Ishikawa (cell line): ENCODE data around the gene IRAK1.

Source experiments
- CEBPB ChIP-seq: IDR thresholded peaks from 2 replicates; pipeline ENCODE4 v1.6.1; 2012
- CREB1 ChIP-seq: IDR thresholded peaks from 2 replicates; pipeline ENCODE4 v1.6.1; 2012; ENCODE audit warnings: low read depth
- EGR1 ChIP-seq: IDR thresholded peaks from 2 replicates; pipeline ENCODE4 v1.6.1; 2012
- EP300 ChIP-seq: IDR thresholded peaks from 2 replicates; pipeline ENCODE4 v1.6.1; 2012; ENCODE audit warnings: borderline replicate concordance
- FOXM1 ChIP-seq: IDR thresholded peaks from 2 replicates; pipeline ENCODE4 v1.6.1; 2012; ENCODE audit warnings: low read depth, borderline replicate concordance
- MAX ChIP-seq: IDR thresholded peaks from 2 replicates; pipeline ENCODE4 v1.6.1; 2012
- NFIC ChIP-seq: IDR thresholded peaks from 2 replicates; pipeline ENCODE4 v1.6.1; 2012
- RAD21 ChIP-seq: IDR thresholded peaks from 2 replicates; pipeline ENCODE4 v1.6.1; 2012; ENCODE audit warnings: low read depth
- REST ChIP-seq: IDR thresholded peaks from 2 replicates; pipeline ENCODE4 v1.6.1; 2012; ENCODE audit warnings: low read depth, mild to moderate bottlenecking
- TAF1 ChIP-seq: IDR thresholded peaks from 2 replicates; pipeline ENCODE4 v1.6.1; 2012; ENCODE audit warnings: low read depth, mild to moderate bottlenecking
- TCF12 ChIP-seq: IDR thresholded peaks from 2 replicates; pipeline ENCODE4 v1.6.1; 2012; ENCODE audit warnings: low read depth
- TEAD4 ChIP-seq: IDR thresholded peaks from 2 replicates; pipeline ENCODE4 v1.6.1; 2012
- USF1 ChIP-seq: IDR thresholded peaks from 2 replicates; pipeline ENCODE4 v1.6.1; 2012
- YY1 ChIP-seq: IDR thresholded peaks from 2 replicates; pipeline ENCODE4 v1.6.1; 2012; ENCODE audit warnings: low read depth
- ZBTB7A ChIP-seq: IDR thresholded peaks from 2 replicates; pipeline ENCODE4 v1.6.1; 2012; ENCODE audit warnings: low read depth

Gene IRAK1

GRCh38 chrX:153984351-153985178, 35.1 kb downstream of the IRAK1 start:
- TF ChIP-seq EGR1 (no peak), TCF12 (no peak), EP300 (no peak), ZBTB7A (no peak), FOXM1 (no peak), TAF1 (no peak), USF1 (no peak)

GRCh38 chrX:153983321-153983801, 36.3 kb downstream of the IRAK1 start:
- no peak for TF ChIP-seq REST
- no peak for TF ChIP-seq TCF12
- no peak for TF ChIP-seq TAF1
- no peak for TF ChIP-seq EP300
- TF ChIP-seq RAD21, result no peak
- TF ChIP-seq CEBPB, result no peak
- TF ChIP-seq NFIC, result no peak
- no peak for TF ChIP-seq ZBTB7A
- no peak for TF ChIP-seq CREB1
- no peak for TF ChIP-seq USF1
- TF ChIP-seq EGR1, result no peak
- TF ChIP-seq FOXM1, result no peak
- no peak for TF ChIP-seq YY1
- no peak for TF ChIP-seq TEAD4
- no peak for TF ChIP-seq MAX

- no peak for TF ChIP-seq YY1
- no peak for TF ChIP-seq TCF12
Observed at GRCh38 chrX:153981771-153982533, 37.8 kb downstream of the IRAK1 start.

- TF ChIP-seq TCF12, result no peak
- no peak for TF ChIP-seq REST
- no peak for TF ChIP-seq ZBTB7A
- no peak for TF ChIP-seq NFIC
- no peak for TF ChIP-seq EP300
- TF ChIP-seq TEAD4, result no peak
- TF ChIP-seq EGR1, result no peak
- no peak for TF ChIP-seq RAD21
- TF ChIP-seq CEBPB, result no peak
- TF ChIP-seq USF1, result no peak
- no peak for TF ChIP-seq TAF1
- TF ChIP-seq FOXM1, result no peak
- no peak for TF ChIP-seq YY1
- no peak for TF ChIP-seq CREB1
Observed at GRCh38 chrX:153981231-153981630, 38.5 kb downstream of the IRAK1 start.

GRCh38 chrX:153974726-153975286, 44.9 kb downstream of the IRAK1 start:
- TF ChIP-seq REST, result no peak
- no peak for TF ChIP-seq TCF12
- no peak for TF ChIP-seq EGR1
- no peak for TF ChIP-seq FOXM1
- no peak for TF ChIP-seq NFIC
- TF ChIP-seq ZBTB7A, result no peak
- TF ChIP-seq TEAD4, result no peak
- TF ChIP-seq USF1, result no peak
- no peak for TF ChIP-seq MAX
- no peak for TF ChIP-seq EP300
- TF ChIP-seq CREB1, result no peak
- no peak for TF ChIP-seq YY1
- TF ChIP-seq TAF1, result no peak
- no peak for TF ChIP-seq CEBPB
- TF ChIP-seq RAD21, result no peak
